ENCODE data around the gene KIAA0825. TPM values are rescaled to one million over a fixed set of nuclear protein-coding genes. Genes with fewer than 3 reads are reported as not detected.
"Not testable (repeated sequence)": the region's sequence is repeated elsewhere in the genome, so short reads cannot be mapped to it uniquely, and the experiment has no call there.

The KIAA0825 gene
- total RNA-seq, 1 donor from 2014 or later = 2.2 TPM

GRCh38 chr5:94174748-94175411, 443.5 kb downstream of the KIAA0825 start:
- DNase-seq = no peak
- Histone ChIP-seq H3K9me3 (replicated peaks) (no peaks in the 10 kb centered on the region), H3K27me3 (ENCODE audit: low read depth) (no peaks in the 10 kb centered on the region), H3K27ac (replicated peaks) (no peak overlapping the region), H3K36me3 (no peaks in the 10 kb centered on the region), H3K4me1 (no peaks in the 10 kb centered on the region), H3K4me3 (no peak overlapping the region)
- no peak for TF ChIP-seq CTCF (IDR thresholded peaks at IDR 0.05; ENCODE audit: borderline replicate concordance)
- intact Hi-C loops (cut with micrococcal nuclease) = no loop called here

GRCh38 chr5:94173100-94173499, 445.3 kb downstream of the KIAA0825 start:
- intact Hi-C loops (cut with micrococcal nuclease) = no loop called here
- no peak overlapping the region for H3K4me3 ChIP-seq
- no peak for DNase-seq
- H3K4me1 ChIP-seq = no peaks in the 10 kb centered on the region
- no peaks in the 10 kb centered on the region for H3K27me3 ChIP-seq (ENCODE audit: low read depth)
- H3K9me3 ChIP-seq (replicated peaks) = no peaks in the 10 kb centered on the region
- H3K36me3 ChIP-seq = no peaks in the 10 kb centered on the region
- H3K27ac ChIP-seq (replicated peaks) = no peak overlapping the region
- no peak for TF ChIP-seq CTCF (IDR thresholded peaks at IDR 0.05; ENCODE audit: borderline replicate concordance)

- DNase-seq; intact Hi-C loops (cut with micrococcal nuclease); H3K36me3 ChIP-seq; H3K27me3 ChIP-seq (ENCODE audit: low read depth); H3K9me3 ChIP-seq (replicated peaks); H3K4me1 ChIP-seq; H3K4me3 ChIP-seq; H3K27ac ChIP-seq (replicated peaks): not testable (repeated sequence)
These were observed 447.3 kb downstream of the KIAA0825 start for GRCh38 chr5:94171070-94171469.

- H3K36me3 ChIP-seq; H3K27me3 ChIP-seq (ENCODE audit: low read depth); H3K4me1 ChIP-seq; H3K9me3 ChIP-seq (replicated peaks); DNase-seq; H3K27ac ChIP-seq (replicated peaks); intact Hi-C loops (cut with micrococcal nuclease); H3K4me3 ChIP-seq: not testable (repeated sequence)
These were observed 448.2 kb downstream of the KIAA0825 start for GRCh38 chr5:94170158-94170557.

GRCh38 chr5:94168151-94168550, 450.3 kb downstream of the KIAA0825 start:
- Histone ChIP-seq H3K4me1 (no peaks in the 10 kb centered on the region), H3K4me3 (no peak overlapping the region), H3K9me3 (replicated peaks) (peaks cover 7% of the 10 kb centered on the region), H3K27me3 (ENCODE audit: low read depth) (no peaks in the 10 kb centered on the region), H3K36me3 (no peaks in the 10 kb centered on the region), H3K27ac (replicated peaks) (no peak overlapping the region)
- intact Hi-C loops (cut with micrococcal nuclease) = no loop called here
- DNase-seq = no peak
- TF ChIP-seq CTCF (IDR thresholded peaks at IDR 0.05; ENCODE audit: borderline replicate concordance) = no peak

- intact Hi-C loops (cut with micrococcal nuclease) = no loop called here
- no peak for TF ChIP-seq CTCF (IDR thresholded peaks at IDR 0.05; ENCODE audit: borderline replicate concordance)
- DNase-seq = no peak
- Histone ChIP-seq H3K27me3 (ENCODE audit: low read depth) (no peaks in the 10 kb centered on the region), H3K27ac (replicated peaks) (no peak overlapping the region), H3K36me3 (no peaks in the 10 kb centered on the region), H3K4me1 (no peaks in the 10 kb centered on the region), H3K4me3 (no peak overlapping the region), H3K9me3 (replicated peaks) (peaks cover 7% of the 10 kb centered on the region)
These were observed 456.6 kb downstream of the KIAA0825 start for GRCh38 chr5:94161801-94162200.
